ENCODE data around the gene TMC6.

- TF ChIP-seq, protein P1, sequence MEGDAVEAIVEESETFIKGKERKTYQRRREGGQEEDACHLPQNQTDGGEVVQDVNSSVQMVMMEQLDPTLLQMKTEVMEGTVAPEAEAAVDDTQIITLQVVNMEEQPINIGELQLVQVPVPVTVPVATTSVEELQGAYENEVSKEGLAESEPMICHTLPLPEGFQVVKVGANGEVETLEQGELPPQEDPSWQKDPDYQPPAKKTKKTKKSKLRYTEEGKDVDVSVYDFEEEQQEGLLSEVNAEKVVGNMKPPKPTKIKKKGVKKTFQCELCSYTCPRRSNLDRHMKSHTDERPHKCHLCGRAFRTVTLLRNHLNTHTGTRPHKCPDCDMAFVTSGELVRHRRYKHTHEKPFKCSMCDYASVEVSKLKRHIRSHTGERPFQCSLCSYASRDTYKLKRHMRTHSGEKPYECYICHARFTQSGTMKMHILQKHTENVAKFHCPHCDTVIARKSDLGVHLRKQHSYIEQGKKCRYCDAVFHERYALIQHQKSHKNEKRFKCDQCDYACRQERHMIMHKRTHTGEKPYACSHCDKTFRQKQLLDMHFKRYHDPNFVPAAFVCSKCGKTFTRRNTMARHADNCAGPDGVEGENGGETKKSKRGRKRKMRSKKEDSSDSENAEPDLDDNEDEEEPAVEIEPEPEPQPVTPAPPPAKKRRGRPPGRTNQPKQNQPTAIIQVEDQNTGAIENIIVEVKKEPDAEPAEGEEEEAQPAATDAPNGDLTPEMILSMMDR (IDR thresholded peaks at IDR 0.05): no peak
- TF ChIP-seq POLR2A (IDR thresholded peaks at IDR 0.05): no peak
Observed at GRCh38 chr17:78108726-78109488, 19.6 kb downstream of the TMC6 start.
